Psoas muscle (tissue), 8 donors: Measurements from ENCODE around the gene MAPKAPK3. TPM values are rescaled to one million over a fixed set of nuclear protein-coding genes. Genes with fewer than 3 reads are reported as not detected.

ENCODE experiments used
- ATAC-seq, 4 donors: fragments of 200-7000 bp; cut with Tn5 transposase; one replicate each; pipeline ENCODE4 v1.9.1; 2020; ENCODE audit warnings: moderate library complexity in 3 of 4, mild to moderate bottlenecking in 2 of 4
- DNase-seq, 2 donors: peaks; one replicate each; pipeline ENCODE4 v3.0.0-alpha.2; 2020
- H3K27ac ChIP-seq: fragments of 200-600 bp; one replicate; pipeline ENCODE4 v1.8.0; 2022
- H3K27me3 ChIP-seq, 3 donors: fragments of 200-600 bp in 1 of 3; one replicate each; pipeline versions ENCODE4 v1.6.1 to v1.8.0; 2013 to 2022; ENCODE audit warnings: low read length in 2 of 3, mild to moderate bottlenecking in 2 of 3, moderate library complexity in 1 of 3; ENCODE audit not compliant: insufficient read depth in 3 of 3
- H3K36me3 ChIP-seq, 2 donors: fragments of 200-600 bp in 1 of 2; one replicate each; pipeline versions ENCODE4 v1.6.1 to v1.8.0; 2013 to 2022; ENCODE audit warnings: low read depth in 1 of 2, mild to moderate bottlenecking in 1 of 2, moderate library complexity in 1 of 2; ENCODE audit not compliant: insufficient read depth in 1 of 2
- H3K4me1 ChIP-seq: fragments of 200-600 bp; one replicate; pipeline ENCODE4 v1.8.0; 2022
- H3K4me3 ChIP-seq: fragments of 200-600 bp; one replicate; pipeline ENCODE4 v1.8.0; 2022; ENCODE audit warnings: mild to moderate bottlenecking
- H3K9me3 ChIP-seq: fragments of 200-600 bp; one replicate; pipeline ENCODE4 v1.8.0; 2022
- CTCF ChIP-seq: fragments of 200-600 bp; IDR thresholded peaks from one replicate; pipeline ENCODE4 v1.8.0; 2022; ENCODE audit warnings: antibody characterized with exemption
- WGBS, 3 donors: extraction: QIAGEN DNeasy Blood & Tissue Kit; methylation state at CpG; one replicate each; pipeline versions ENCODE4 v1.1.6 to v1.1.7; 2013; 5-methylcytosine and 5-hydroxymethylcytosine counted together
- intact Hi-C, 2 donors: fragments of 100-400 bp; cut with DNase I; formaldehyde crosslinking; loops; one replicate each; pipeline versions ENCODE4 v1.11.0 to v1.14.2; 2022
- polyA plus RNA-seq, 3 donors: library from polyadenylated mRNA; stranded (reverse); fragments of 200-250 nt; gene quantifications; one replicate each; pipeline ENCODE4 v1.2.3, GENCODE V29; 2013
- total RNA-seq, 4 donors: library from RNA; stranded (reverse); fragmentation: NEBNext Ultra II Directional in 2 of 4; extraction: Animal tissue kit (Norgen Biotek cat#: 25700) in 2 of 4; gene quantifications; one replicate each; pipeline versions ENCODE4 v1.2.1 to v1.2.4, GENCODE V29; 2021 to 2023
- donor health status: healthy with polysubstance abuse.
- donor health status: DM: no; HTN: no; CAD: no; lungs with moderate emphysema.
- donor health status: Bipolar disorder and iron deficiency.
- donor health status: healthy.
- donor health status: DM: yes; HTN: yes; CAD: no.
- donor health status: DM: no; HTN: no; CAD: no.
- donor health status: DM: no; HTN: no; CAD: no.
- donor health status: DM: yes; HTN: yes; CAD: no.

MAPKAPK3 gene
- total and polyA plus RNA-seq, 7 donors = 88.2 to 409 (median 249) TPM

GRCh38 chr3:50594253-50594785, 22.6 kb upstream of the MAPKAPK3 start:
- intact Hi-C loops = no loop called here
- Histone ChIP-seq H3K27me3 (no peaks in the 10 kb centered on the region), H3K36me3 (no peaks in the 10 kb centered on the region), H3K27ac (no peak overlapping the region), H3K4me3 (no peak overlapping the region), H3K4me1 (peaks cover 16% of the 10 kb centered on the region), H3K9me3 (no peaks in the 10 kb centered on the region)
- ATAC-seq (peak in 1 of 4 donors; percentile 19), DNase-seq (peak in 1 of 2 donors; percentile 55)
- WGBS, 3 donors = 9 to 26% (median 14%) methylated on average over 2 of the region's 2 CpGs
- no peak for TF ChIP-seq CTCF

- no peak overlapping the region for H3K4me3 ChIP-seq
- no peaks in the 10 kb centered on the region for H3K36me3 ChIP-seq
- H3K4me1 ChIP-seq = peaks cover 41% of the 10 kb centered on the region
- DNase-seq (no peak), ATAC-seq (no peak)
- TF ChIP-seq CTCF = no peak
- intact Hi-C loops = no loop called here
- H3K27ac ChIP-seq = peak overlapping the region; percentile 91
- no peaks in the 10 kb centered on the region for H3K27me3 ChIP-seq
- no peaks in the 10 kb centered on the region for H3K9me3 ChIP-seq
- WGBS, 3 donors = 73 to 84% (median 75%) methylated on average over 6 of the region's 6 CpGs
These were observed 17.7 kb upstream of the MAPKAPK3 start for GRCh38 chr3:50599115-50599715.

GRCh38 chr3:50599716-50600118, 17.2 kb upstream of the MAPKAPK3 start:
- Histone ChIP-seq H3K27me3 (no peaks in the 10 kb centered on the region), H3K36me3 (peaks cover 1 to 5% of the 10 kb centered on the region in 2 donors), H3K4me1 (peaks cover 46% of the 10 kb centered on the region), H3K27ac (peak overlapping the region; percentile 91), H3K4me3 (no peak overlapping the region), H3K9me3 (no peaks in the 10 kb centered on the region)
- DNase-seq = no peak
- ATAC-seq = no peak
- no peak for TF ChIP-seq CTCF
- intact Hi-C loops = loop anchor here in 1 of 2 donors (2.0 kb wide), 1 partner anchor 15 kb away; no protein-coding TSS in a partner anchor
- whole genome bisulfite sequencing, 3 donors = 46 to 75% (median 49%) methylated on average over 1 of the region's 1 CpG

GRCh38 chr3:50600141-50600753, 16.7 kb upstream of the MAPKAPK3 start:
- no peak for ATAC-seq
- TF ChIP-seq CTCF = no peak
- WGBS, 3 donors = 35 to 50% (median 44%) methylated on average over 9 of the region's 9 CpGs
- intact Hi-C loops = loop anchor here in 1 of 2 donors (2.0 kb wide), 1 partner anchor 15 kb away; no protein-coding TSS in a partner anchor
- no peak overlapping the region for H3K4me3 ChIP-seq
- peak overlapping the region; percentile 91 for H3K27ac ChIP-seq
- no peaks in the 10 kb centered on the region for H3K9me3 ChIP-seq
- peaks cover 3 to 5% of the 10 kb centered on the region in 2 donors for H3K36me3 ChIP-seq
- DNase-seq = peak in 1 of 2 donors; percentile 63
- H3K27me3 ChIP-seq = no peaks in the 10 kb centered on the region
- H3K4me1 ChIP-seq = peaks cover 50% of the 10 kb centered on the region
